Motor neuron (in vitro differentiated cells): ENCODE results near the gene SESN2. TPM values are rescaled to one million over a fixed set of nuclear protein-coding genes. Genes with fewer than 3 reads are reported as not detected.
A peak's percentile ranks its signal among the peaks of the same experiment; 100 is the strongest.

Source experiments
- ATAC-seq, 8 experiments: fragments of 200-7000 bp; cut with Tn5 transposase; replicated peaks in 6 of 8; 2 replicates each; pipeline ENCODE4 v1.8.0; 2021; ENCODE audit warnings: mild to moderate bottlenecking in 8 of 8, moderate library complexity in 8 of 8
- H3K27ac ChIP-seq, 2 donors: fragments of 250-450 bp; sonication (Bioruptor Pico); 2 replicates each; pipeline ENCODE4 v1.9.0; 2021; ENCODE audit warnings: antibody characterized with exemption in 2 of 2, mild to moderate bottlenecking in 2 of 2, moderate library complexity in 1 of 2
- H3K4me1 ChIP-seq, 2 donors: fragments of 250-450 bp; sonication (Bioruptor Pico); replicated peaks in 1 of 2; 2 replicates each; pipeline ENCODE4 v1.6.1; 2021; ENCODE audit warnings: antibody characterized with exemption in 2 of 2, mild to moderate bottlenecking in 2 of 2, moderate library complexity in 1 of 2
- H3K4me3 ChIP-seq, 5 donors: fragments of 250-450 bp; sonication (Bioruptor Pico); 2 replicates each; pipeline ENCODE4 v1.9.0; 2021; ENCODE audit warnings: antibody characterized with exemption in 5 of 5, mild to moderate bottlenecking in 5 of 5, moderate library complexity in 4 of 5
- WGBS, 10 experiments: fragments of 450-650 bp; shearing (Covaris generic); methylation state at CpG; one replicate each; pipeline ENCODE4 v1.0.0; 2022; 5-methylcytosine and 5-hydroxymethylcytosine counted together
- in situ Hi-C, 9 experiments: fragments of 400-800 bp; cut with MboI; loops; one replicate each; pipeline ENCODE4 v1.15.0; 2021; ENCODE audit warnings: low sequenced_read_pairs in 9 of 9, low pct_unique_long_range_greater_than_20kb in 2 of 9; ENCODE audit not compliant: unreplicated experiment in 9 of 9
- total RNA-seq, 8 experiments: library from RNA; unstranded; fragments of 300-600 nt; gene quantifications; 2 replicates each; pipeline versions ENCODE4 v1.2.3 to v1.2.4, GENCODE V29; 2022

SESN2 gene
- total RNA-seq, 8 experiments from 2014 or later: 18.5 to 74.0 (median 35.7) TPM

DNA sequence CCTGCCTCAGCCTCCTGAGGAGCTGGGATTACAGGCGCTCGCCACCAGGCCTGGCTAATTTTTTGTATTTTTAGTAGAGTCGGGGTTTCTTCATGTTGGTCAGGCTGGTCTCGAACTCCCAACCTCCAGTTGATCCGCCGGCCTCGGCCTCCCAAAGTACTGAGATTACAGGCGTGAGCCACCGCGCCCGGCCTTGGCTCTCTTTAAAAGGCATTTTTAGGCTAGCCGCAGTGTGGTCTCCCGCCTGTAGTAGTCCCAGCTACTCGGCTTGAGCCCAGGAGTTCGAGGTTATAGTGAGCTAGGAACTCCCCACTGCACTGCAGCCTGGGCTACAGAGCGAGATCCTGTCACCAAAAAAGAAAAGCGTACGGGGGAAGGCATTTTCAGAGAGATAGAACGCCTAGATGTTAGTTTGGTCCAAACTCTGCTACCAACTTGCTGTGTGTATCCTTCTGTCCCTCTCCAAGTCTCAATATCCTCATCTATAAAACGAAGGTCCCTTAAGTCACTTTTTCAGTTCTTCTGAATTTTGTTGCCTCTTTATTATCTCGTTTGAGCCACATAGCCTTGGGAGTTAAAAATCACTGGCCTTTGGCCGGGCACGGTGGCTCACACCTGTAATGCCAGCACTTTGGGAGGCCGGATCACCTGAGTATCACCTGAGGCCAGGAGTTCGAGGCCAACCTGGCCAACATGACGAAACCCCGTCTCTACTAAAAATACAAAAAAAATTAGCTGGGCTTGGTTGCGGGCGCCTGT, 70.3 kb downstream of the SESN2 start:
- ATAC-seq: peak in 3 of 8 experiments; percentile 31 to 35 (median 33)
- H3K4me1 ChIP-seq: peaks cover 7 to 13% of the 10 kb centered on the region in 2 donors
- WGBS, 10 experiments: 0 to 80% (median 50%) methylated on average over 2 to 27 of the region's 29 CpGs; no CpG with 5 or more reads in 1 of the 10 experiments
- peak overlapping the region; percentile 74 to 81 for H3K27ac ChIP-seq
- H3K4me3 ChIP-seq: peak overlapping the region; percentile 52 to 67 (median 58)
- in situ Hi-C loops: loop anchor here in 1 of 9 experiments (10.0 kb wide), 1 partner anchor 65 kb away; no protein-coding TSS in a partner anchor

Other genes with a start within 250 kb of the SESN2 start
- gene EYA3, start 170.9 kb upstream of the SESN2 start, total RNA-seq: 10 to 100 TPM; 11.2 to 30.3 (median 19.6) TPM
- under 1 TPM in 7 of 8 experiments, not detected in 1; 0.16 to 0.76 (median 0.28) TPM for gene PTAFR, start 82.8 kb upstream of the SESN2 start, total RNA-seq
- 100 to 1,000 TPM in 6 of 8 experiments, 10 to 100 TPM in 2; 98.2 to 153 (median 105) TPM for gene DNAJC8, start 26.5 kb upstream of the SESN2 start, total RNA-seq
- gene ATP5IF1, start 23.4 kb upstream of the SESN2 start, total RNA-seq: 100 to 1,000 TPM; 236 to 466 (median 385) TPM
- 10 to 100 TPM; 12.7 to 19.2 (median 16.4) TPM for gene MED18, start 69.5 kb downstream of the SESN2 start, total RNA-seq
- 10 to 100 TPM in 7 of 8 experiments, 1 to 10 TPM in 1; 5.5 to 34.1 (median 20.5) TPM for gene PHACTR4, start 110.2 kb downstream of the SESN2 start, total RNA-seq
- 10 to 100 TPM in 7 of 8 experiments, 1 to 10 TPM in 1; 8.4 to 76.8 (median 16.3) TPM for gene RCC1, start 246.5 kb downstream of the SESN2 start, total RNA-seq